Measurements from ENCODE around the gene COQ7. TPM values are rescaled to one million over a fixed set of nuclear protein-coding genes. Genes with fewer than 3 reads are reported as not detected.

The COQ7 gene
- total and polyA plus RNA-seq, 2 experiments from 2014 or later = 17.9 to 21.7 TPM

GRCh38 chr16:19127674-19128131 is 60.3 kb downstream of the COQ7 start:
- Histone ChIP-seq H3F3A (replicated peaks; ENCODE audit: low read depth) (no peaks in the 10 kb centered on the region), H2AFZ (no peak overlapping the region), H4K20me1 (replicated peaks; ENCODE audit: insufficient read depth) (no peaks in the 10 kb centered on the region), H3K36me3 (ENCODE audit: insufficient read depth) (no peaks in the 10 kb centered on the region), H3K27ac (ENCODE audit: low read depth) (no peak overlapping the region), H3K79me2 (replicated peaks; ENCODE audit: insufficient read depth) (no peaks in the 10 kb centered on the region), H3K27me3 (ENCODE audit: insufficient read depth) (no peaks in the 10 kb centered on the region), H3K4me3 (no peak overlapping the region), H3K4me1 (ENCODE audit: insufficient read depth) (peaks cover 20% of the 10 kb centered on the region), H3K9me2 (ENCODE audit: insufficient read depth) (no peaks in the 10 kb centered on the region), H3K4me2 (no peak overlapping the region)
- H3K27ac Mint-ChIP-seq = no peak overlapping the region
- DNase-seq (ENCODE audit: low spot score) (no peak), ATAC-seq (no peak)
- peaks cover 7% of the 10 kb centered on the region for H3K27me3 Mint-ChIP-seq (ENCODE audit: insufficient read depth, low read depth, poor library complexity)
- TF ChIP-seq CTCF (conservative IDR thresholded peaks at IDR 0.05; ENCODE audit: low read depth in 2 of 2) (no peak), NANOG (IDR thresholded peaks at IDR 0.05; ENCODE audit: borderline replicate concordance) (no peak), ZNF114 (CRISPR knock-in tag; IDR thresholded peaks at IDR 0.05) (no peak), STAT1 (IDR thresholded peaks at IDR 0.05; ENCODE audit: unreplicated experiment) (no peak), EZH2phosphoT487 (IDR thresholded peaks at IDR 0.05; ENCODE audit: unreplicated experiment) (no peak), ETS1 (IDR thresholded peaks at IDR 0.05) (no peak), ZNF331 (CRISPR knock-in tag; IDR thresholded peaks at IDR 0.05; ENCODE audit: low read depth) (no peak), JUNB (IDR thresholded peaks at IDR 0.05; ENCODE audit: unreplicated experiment) (no peak), ZNF462 (CRISPR knock-in tag; IDR thresholded peaks at IDR 0.05) (no peak), POLR2AphosphoS5 (IDR thresholded peaks at IDR 0.05; ENCODE audit: low read depth) (no peak), CREB1 (CRISPR knock-in tag; IDR thresholded peaks at IDR 0.05; ENCODE audit: low read depth) (no peak), EZH2 (IDR thresholded peaks at IDR 0.05; ENCODE audit: low read depth, unreplicated experiment) (no peak), REST (IDR thresholded peaks at IDR 0.05; ENCODE audit: unreplicated experiment) (no peak)
- peaks cover 24% of the 10 kb centered on the region for H3K4me1 Mint-ChIP-seq
- peaks cover 12% of the 10 kb centered on the region; the same call in 2 of the 3 replicates for H3K9me3 Mint-ChIP-seq
- H3K36me3 Mint-ChIP-seq (ENCODE audit: low read depth) = no peaks in the 10 kb centered on the region
- no peak overlapping the region for H3K4me3 Mint-ChIP-seq

All from GM23338 (cell line).